ENCODE measurements around the gene HSPB7.

GRCh38 chr1:16032388-16033102 lies 14.7 kb upstream of the HSPB7 start:
- no peak for TF ChIP-seq POLR2A (IDR thresholded peaks at IDR 0.05)
- peak; percentile 34 to 94 (median 91) for TF ChIP-seq CTCF (IDR thresholded peaks at IDR 0.05)

Measured in esophagus squamous epithelium (tissue), 4 donors.